Type B pancreatic cell (in vitro differentiated cells): Measurements from ENCODE around the gene HPSE2. TPM values are rescaled to one million over a fixed set of nuclear protein-coding genes. Genes with fewer than 3 reads are reported as not detected.

ENCODE experiments used
- DNase-seq: peaks from one replicate; pipeline ENCODE4 v3.0.0; 2021; ENCODE audit warnings: mixed read lengths; ENCODE audit not compliant: unreplicated experiment; ENCODE audit errors: extremely low spot score
- H3K27ac Mint-ChIP-seq: 2 replicates; pipeline ENCODE4 v1.8.0; 2021; ENCODE audit warnings: mild to moderate bottlenecking, mixed read lengths
- H3K27me3 Mint-ChIP-seq: 2 replicates; pipeline ENCODE4 v1.8.0; 2021; ENCODE audit warnings: mixed read lengths
- H3K36me3 Mint-ChIP-seq: 2 replicates; pipeline ENCODE4 v1.8.0; 2021; ENCODE audit warnings: mixed read lengths
- H3K4me1 Mint-ChIP-seq: one replicate; pipeline ENCODE4 v1.8.0; 2021; ENCODE audit warnings: mixed read lengths; ENCODE audit not compliant: unreplicated experiment
- H3K4me3 Mint-ChIP-seq: 2 replicates; pipeline ENCODE4 v1.8.0; 2021; ENCODE audit warnings: mild to moderate bottlenecking, mixed read lengths
- H3K9me3 Mint-ChIP-seq: 2 replicates; pipeline ENCODE4 v1.8.0; 2021; ENCODE audit warnings: mixed read lengths
- CTCF ChIP-seq: fragments of 200-600 bp; sonication (generic); conservative IDR thresholded peaks from 2 replicates; pipeline ENCODE4 v1.5.0; 2021; ENCODE audit warnings: antibody characterized with exemption, mild to moderate bottlenecking
- total RNA-seq: library from RNA; stranded (reverse); gene quantifications from 2 replicates; pipeline ENCODE4 v1.2.1, GENCODE V29; 2021; ENCODE audit warnings: low replicate concordance

HPSE2 gene
- total RNA-seq, 1 donor from 2014 or later, result 19.8 TPM

GRCh38 chr10:98411768-98412167 is 823.9 kb downstream of the HPSE2 start:
- Mint-ChIP-seq H3K36me3 (no peaks in the 10 kb centered on the region), H3K9me3 (no peaks in the 10 kb centered on the region), H3K27ac (no peak overlapping the region), H3K4me1 (peaks cover 16% of the 10 kb centered on the region), H3K27me3 (no peaks in the 10 kb centered on the region), H3K4me3 (no peak overlapping the region)
- DNase-seq, result no peak
- TF ChIP-seq CTCF, result no peak

GRCh38 chr10:98411166-98411565 is 824.5 kb downstream of the HPSE2 start:
- H3K27ac Mint-ChIP-seq, result no peak overlapping the region
- H3K4me3 Mint-ChIP-seq, result no peak overlapping the region
- H3K27me3 Mint-ChIP-seq, result no peaks in the 10 kb centered on the region
- H3K36me3 Mint-ChIP-seq, result no peaks in the 10 kb centered on the region
- no peaks in the 10 kb centered on the region for H3K9me3 Mint-ChIP-seq
- TF ChIP-seq CTCF, result no peak
- peaks cover 13% of the 10 kb centered on the region for H3K4me1 Mint-ChIP-seq
- no peak for DNase-seq

GRCh38 chr10:98410759-98411158 is 824.9 kb downstream of the HPSE2 start:
- no peak for DNase-seq
- Mint-ChIP-seq H3K27ac (no peak overlapping the region), H3K27me3 (no peaks in the 10 kb centered on the region), H3K36me3 (no peaks in the 10 kb centered on the region), H3K4me1 (peaks cover 9% of the 10 kb centered on the region), H3K9me3 (no peaks in the 10 kb centered on the region), H3K4me3 (no peak overlapping the region)
- TF ChIP-seq CTCF, result no peak

- Mint-ChIP-seq H3K27me3 (no peaks in the 10 kb centered on the region), H3K4me3 (no peak overlapping the region), H3K4me1 (peaks cover 6% of the 10 kb centered on the region), H3K9me3 (no peaks in the 10 kb centered on the region), H3K27ac (no peak overlapping the region), H3K36me3 (no peaks in the 10 kb centered on the region)
- no peak for DNase-seq
- TF ChIP-seq CTCF, result no peak
These were observed 825.4 kb downstream of the HPSE2 start for GRCh38 chr10:98410135-98410743.

- Mint-ChIP-seq H3K4me3 (no peak overlapping the region), H3K9me3 (peaks cover under 1% of the 10 kb centered on the region), H3K4me1 (peaks cover 18% of the 10 kb centered on the region), H3K27me3 (no peaks in the 10 kb centered on the region), H3K27ac (peak overlapping the region; percentile 34), H3K36me3 (peaks cover under 1% of the 10 kb centered on the region)
- TF ChIP-seq CTCF, result no peak
- DNase-seq, result no peak
These were observed 826.9 kb downstream of the HPSE2 start for GRCh38 chr10:98408799-98409198.
